LNCAP (cell line): ENCODE measurements around the gene ATP2B1.

Experiments used
- TF ChIP-seq, protein P1 (sequence below): fragments of 450-650 bp; IDR thresholded peaks from 2 replicates; pipeline ENCODE4 v1.5.1; 2017; ENCODE audit warnings: mild to moderate bottlenecking

Gene ATP2B1

DNA sequence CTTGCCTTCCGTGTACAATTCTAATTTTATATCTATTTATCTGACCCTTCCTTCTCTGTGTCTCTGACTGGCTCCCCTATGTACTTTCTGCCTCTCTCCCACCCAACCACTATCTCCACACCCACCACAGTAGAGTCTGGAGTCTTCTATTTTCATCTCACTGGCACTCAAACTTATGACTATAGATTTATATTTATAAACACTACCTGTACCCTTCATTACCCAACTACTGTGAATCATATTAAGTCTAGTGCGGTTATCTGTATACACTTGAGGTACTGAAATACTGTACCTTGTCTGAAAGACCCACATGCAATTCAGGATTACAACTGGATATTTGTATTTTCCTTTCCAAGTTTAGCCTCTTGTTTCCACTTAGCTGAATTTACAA is 36.1 kb downstream of the ATP2B1 start:
- TF ChIP-seq, protein P1, sequence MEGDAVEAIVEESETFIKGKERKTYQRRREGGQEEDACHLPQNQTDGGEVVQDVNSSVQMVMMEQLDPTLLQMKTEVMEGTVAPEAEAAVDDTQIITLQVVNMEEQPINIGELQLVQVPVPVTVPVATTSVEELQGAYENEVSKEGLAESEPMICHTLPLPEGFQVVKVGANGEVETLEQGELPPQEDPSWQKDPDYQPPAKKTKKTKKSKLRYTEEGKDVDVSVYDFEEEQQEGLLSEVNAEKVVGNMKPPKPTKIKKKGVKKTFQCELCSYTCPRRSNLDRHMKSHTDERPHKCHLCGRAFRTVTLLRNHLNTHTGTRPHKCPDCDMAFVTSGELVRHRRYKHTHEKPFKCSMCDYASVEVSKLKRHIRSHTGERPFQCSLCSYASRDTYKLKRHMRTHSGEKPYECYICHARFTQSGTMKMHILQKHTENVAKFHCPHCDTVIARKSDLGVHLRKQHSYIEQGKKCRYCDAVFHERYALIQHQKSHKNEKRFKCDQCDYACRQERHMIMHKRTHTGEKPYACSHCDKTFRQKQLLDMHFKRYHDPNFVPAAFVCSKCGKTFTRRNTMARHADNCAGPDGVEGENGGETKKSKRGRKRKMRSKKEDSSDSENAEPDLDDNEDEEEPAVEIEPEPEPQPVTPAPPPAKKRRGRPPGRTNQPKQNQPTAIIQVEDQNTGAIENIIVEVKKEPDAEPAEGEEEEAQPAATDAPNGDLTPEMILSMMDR: no peak

DNA sequence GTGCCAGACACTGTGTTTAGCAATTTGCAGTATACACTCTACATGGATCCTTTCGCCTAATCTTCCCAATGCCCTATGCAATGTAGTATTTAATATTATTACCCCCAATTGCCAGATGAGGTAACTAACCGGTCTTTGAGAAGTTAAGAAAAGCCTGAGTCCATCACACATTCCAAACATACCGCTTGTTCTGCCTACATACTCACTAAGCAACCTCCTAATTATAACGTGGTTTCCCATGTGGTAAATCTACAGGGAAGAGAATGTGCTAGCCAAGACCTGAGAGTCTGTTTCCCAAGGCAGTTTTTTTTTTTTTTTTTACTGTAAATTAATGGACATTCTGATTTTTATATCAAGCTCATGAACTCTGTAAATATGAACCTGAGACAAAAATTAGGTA is 37.2 kb downstream of the ATP2B1 start:
- TF ChIP-seq, protein P1: no peak

DNA sequence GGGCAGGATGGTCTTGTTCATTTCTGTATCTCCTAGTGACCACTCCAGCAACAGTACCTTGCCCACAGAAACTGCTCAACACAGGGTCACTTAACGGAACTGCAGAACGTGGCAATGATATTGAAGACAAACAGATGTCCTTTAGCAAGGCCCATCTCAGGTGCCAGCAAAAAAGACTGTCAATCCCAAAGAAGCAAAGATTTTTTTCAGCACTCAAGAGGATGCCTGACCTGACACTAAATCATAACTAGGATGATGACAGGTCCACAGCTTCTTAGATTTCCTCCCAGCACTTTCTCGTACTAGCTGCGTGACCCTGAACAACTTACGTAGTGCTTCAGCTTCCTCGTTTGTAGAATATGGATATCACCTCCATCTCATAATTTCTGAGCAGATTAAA is 39.4 kb downstream of the ATP2B1 start:
- TF ChIP-seq, protein P1: no peak

DNA sequence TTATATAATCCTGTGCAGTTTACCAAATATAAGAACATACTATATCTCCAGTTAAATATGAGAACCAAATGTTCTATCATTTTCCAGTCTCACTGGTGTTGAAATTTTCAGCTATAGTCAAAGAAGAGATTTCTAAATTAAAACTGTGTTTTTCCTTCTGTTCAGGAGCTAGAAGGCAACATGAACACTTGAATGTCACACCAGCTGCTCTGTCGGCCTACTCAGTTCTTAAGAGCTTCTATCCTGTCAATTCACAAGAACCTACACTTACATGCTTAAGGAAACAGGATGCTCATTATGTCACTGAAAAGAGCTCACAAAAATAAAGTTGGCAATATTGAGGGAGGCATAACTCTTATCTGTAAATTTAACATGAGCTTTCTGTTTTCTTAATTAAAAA is 43.1 kb downstream of the ATP2B1 start:
- TF ChIP-seq, protein P1: no peak

DNA sequence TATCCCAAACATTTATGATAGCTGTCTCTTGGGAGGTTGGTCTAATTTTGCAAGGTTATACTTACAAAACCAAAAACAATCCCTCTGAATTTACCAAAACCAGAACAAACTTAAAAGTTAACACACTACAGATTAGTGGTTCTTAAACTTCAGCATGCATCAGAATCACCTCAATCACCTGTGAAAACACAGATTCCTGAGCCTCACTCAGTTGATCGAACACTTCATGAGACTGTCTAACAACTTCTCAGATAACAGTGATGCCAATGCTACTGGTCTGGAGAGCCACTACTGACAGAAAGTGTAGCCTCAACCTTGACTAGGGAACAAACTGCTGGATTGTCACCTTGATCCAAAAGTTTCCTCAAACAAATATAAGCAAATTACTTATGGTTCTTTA is 44.2 kb downstream of the ATP2B1 start:
- TF ChIP-seq, protein P1: no peak

DNA sequence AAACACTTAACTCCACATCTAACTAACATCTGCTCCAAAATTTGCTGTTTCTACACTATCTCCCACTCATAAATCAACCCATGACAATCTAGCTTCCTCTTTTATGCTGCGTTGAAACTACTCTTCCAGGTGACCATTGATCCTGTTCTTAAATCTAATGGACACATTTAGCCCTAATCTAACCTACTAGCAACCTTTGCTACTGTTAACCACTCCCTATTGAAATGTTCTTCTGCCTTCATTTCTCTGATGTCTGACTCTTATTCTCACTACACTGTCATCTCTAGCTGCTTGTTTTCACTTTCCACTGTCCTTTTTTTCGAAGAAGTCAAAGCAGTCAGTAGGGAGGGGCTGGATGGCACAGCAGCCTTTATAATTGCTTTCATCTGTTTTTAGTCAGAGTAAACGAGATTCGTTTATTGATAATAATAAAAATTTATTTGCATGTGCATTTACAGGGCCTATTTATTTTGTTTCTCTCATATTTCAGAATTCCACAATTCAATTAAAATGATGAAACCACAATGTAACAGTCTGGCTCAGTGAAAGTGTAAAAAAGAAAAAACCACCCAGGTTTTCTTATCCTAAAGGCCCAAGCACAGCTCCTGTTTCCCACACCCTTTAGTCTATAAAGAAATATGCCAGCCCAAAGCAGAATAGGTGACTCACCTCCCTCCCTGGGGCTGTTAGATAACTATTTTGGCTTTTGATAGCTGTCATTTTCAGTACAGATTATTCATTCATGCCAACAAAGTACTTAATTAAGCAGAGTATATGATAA is 44.9 kb downstream of the ATP2B1 start:
- TF ChIP-seq, protein P1: no peak

DNA sequence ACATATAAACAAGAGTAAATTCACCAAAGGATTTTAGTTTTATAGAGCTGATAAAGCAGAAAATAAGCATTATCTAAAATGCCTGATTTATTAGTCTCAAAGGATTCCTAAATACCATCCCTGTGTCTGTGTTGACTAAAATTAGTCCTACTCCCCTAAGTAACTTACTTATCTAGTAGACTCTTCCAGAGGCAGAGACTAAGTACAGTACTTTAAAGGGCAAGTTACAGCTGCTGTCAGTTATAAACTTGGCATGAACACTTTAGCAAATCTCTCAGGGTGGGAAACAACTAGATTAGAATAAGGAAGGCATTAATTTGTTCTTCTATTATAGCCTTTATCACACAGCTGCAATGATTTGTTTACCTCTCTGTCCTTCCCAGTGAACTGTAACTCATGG is 46.0 kb downstream of the ATP2B1 start:
- TF ChIP-seq, protein P1: no peak
